ENCODE data around the gene ECHS1.

ECHS1 gene

DNA sequence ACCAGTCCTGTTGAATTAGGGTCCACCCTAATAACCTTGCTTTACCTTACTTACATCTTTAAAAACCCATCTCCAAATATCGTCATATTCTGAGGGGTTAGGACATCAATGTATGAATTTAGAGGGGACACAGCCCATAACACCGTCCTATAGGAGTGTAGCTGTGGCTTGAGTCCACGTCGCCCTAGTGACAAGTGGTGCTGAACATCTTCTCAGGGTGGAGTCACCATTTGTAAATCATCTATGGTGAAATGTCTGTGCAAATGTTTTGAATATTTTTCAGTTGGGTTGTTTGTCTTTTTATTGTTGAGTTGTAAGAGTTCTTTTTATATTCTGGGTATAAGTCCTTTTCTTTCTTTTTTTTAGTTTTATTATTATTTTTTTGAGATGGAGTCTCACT, 31.2 kb downstream of the ECHS1 start:
- no peak for DNase-seq (ENCODE audit: low read depth in 2 of 2)

- DNase-seq (ENCODE audit: low read depth in 2 of 2), result no peak
Measured at GRCh38 chr10:133339708-133340380, 33.3 kb downstream of the ECHS1 start.

GRCh38 chr10:133338080-133339071, 34.8 kb downstream of the ECHS1 start:
- no peak for DNase-seq (ENCODE audit: low read depth in 2 of 2)

GRCh38 chr10:133337370-133337725, 35.8 kb downstream of the ECHS1 start:
- DNase-seq (ENCODE audit: low read depth in 2 of 2), result no peak

DNA sequence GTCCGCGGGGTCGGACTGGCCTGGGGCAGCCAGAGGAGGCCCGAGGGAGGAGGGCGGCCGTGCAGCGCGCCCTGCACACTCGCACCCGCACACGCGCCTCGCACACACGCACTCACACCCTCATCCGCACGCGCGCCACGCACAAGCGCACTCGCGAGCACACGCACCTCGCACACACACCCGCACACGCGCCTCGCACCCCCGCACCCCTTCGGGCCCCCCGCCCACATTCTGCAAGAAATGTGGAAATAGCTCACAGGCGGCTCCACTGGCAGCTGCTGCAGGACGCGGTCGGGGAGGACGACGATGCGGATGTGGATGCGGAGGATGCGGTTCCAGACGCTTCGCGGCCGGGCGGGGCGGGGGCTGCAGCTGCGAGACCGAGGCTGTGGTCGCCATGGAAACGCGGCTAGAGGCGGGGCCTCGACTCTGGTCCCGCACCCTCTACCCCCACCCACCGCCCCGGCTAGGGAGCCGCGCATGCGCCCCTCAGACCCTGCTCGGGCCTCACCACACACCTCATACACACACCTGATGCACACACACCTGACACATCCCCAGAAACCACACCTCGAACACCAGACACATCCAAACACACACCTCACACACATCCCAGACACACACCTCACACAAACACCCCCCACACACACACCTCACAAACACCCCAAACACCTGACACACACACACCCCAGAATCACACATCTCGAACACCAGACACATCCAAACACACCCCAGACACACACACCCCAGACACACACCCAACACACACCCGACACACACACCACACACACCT, 36.4 kb downstream of the ECHS1 start, which contains the start of gene CALY:
Gene CALY (minus strand): TSS at position 320 of the 793 bp plus-strand sequence. CDS start 7,907 bp downstream, outside the sequence.
- DNase-seq (ENCODE audit: low read depth in 2 of 2), result peak; percentile 55 to 66

GRCh38 chr10:133336118-133336576, 37.0 kb downstream of the ECHS1 start:
- no peak for DNase-seq (ENCODE audit: low read depth in 2 of 2)

GRCh38 chr10:133335246-133336117, 37.7 kb downstream of the ECHS1 start:
- peak; percentile 66 to 72 for DNase-seq (ENCODE audit: low read depth in 2 of 2)

GRCh38 chr10:133334503-133335245, 38.5 kb downstream of the ECHS1 start:
- DNase-seq (ENCODE audit: low read depth in 2 of 2), result peak in 1 of 2 donors; percentile 21

DNA sequence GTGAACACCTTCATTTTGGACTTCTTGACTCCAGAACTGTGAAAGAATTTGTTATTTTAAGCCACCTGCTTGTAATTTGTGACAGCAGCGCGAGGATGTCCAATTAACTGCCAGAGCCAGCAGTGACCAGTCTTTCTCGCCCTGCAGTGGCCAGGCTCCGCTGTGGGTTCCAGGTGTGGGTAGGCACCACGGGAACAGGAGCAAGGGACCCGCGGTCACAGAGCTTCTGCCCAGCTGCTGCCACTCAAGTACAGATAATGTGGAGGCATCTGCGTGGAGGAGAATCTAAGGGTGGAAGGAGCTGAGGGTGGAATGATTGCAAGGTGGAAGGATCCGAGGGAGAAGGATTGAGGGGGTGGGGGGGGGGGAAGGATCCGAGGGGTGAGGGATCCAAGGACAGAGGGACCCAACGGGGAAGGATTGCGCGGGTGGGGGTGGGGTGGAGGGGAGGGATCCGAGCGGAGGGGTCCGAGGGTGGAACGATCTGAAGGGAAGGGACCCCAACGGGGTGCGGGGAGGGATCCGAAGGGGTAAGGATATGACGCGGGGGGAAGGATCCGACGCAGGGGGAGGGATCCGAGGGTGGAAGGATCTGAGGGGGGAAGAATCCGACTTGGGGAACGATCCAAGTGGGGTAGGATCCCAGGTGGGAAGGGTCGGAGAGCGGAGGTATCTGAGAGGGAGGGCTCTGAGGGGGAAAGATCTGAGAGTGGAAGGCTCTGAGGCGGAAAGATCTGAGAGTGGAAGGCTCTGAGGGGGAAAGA, 40.0 kb downstream of the ECHS1 start:
- DNase-seq (ENCODE audit: low read depth in 2 of 2), result no peak

GRCh38 chr10:133329491-133330202, 43.5 kb downstream of the ECHS1 start:
- peak; percentile 76 to 79 for DNase-seq (ENCODE audit: low read depth in 2 of 2)

DNA sequence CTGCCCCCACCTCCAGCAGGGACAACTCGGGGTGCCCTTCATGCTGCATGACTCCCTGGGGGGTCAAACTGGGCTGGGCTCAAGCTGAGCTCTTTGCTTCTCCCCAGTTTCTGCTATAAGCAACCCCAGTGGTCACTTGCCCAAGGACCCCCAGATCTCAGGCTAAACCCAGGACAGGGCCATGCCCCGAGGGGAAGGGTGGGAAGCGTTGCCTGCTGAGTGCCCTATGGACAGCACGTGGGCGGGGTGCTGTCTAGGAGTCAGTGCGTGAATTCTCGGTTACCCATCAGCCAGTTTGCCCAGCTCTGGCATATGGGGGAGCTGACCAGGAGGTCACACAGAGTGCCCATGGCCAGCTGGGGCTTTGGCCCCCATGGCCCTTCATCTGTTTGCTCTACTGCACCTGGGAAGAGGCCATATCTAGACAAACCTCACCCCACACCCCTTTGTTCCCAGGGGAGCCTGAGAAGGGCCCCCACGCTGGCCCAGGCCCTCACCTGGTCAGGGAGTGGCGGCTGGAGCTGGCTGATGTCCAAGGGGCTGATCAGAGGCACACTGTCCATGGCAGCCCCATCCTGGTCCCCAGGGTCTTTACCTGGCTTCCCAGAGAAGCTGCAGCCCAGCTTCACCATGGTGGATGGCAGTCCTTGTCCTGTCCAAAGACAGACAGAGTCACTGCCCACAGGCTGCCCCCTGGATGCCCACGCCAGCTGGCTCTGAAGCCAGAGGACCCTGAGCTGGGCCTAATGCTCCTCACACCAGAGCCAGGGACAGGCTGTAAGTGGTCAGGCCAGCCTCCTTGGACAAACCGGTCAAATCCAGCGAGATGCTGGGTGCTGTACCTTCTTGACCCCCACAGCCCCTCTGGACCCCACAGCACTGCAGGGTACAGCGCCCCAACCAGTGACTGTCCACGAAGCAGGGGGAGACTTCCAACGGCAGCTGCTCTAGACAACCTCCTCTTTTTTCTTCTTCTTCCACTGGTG, 44.5 kb downstream of the ECHS1 start:
- no peak for DNase-seq (ENCODE audit: low read depth in 2 of 2)

DNA sequence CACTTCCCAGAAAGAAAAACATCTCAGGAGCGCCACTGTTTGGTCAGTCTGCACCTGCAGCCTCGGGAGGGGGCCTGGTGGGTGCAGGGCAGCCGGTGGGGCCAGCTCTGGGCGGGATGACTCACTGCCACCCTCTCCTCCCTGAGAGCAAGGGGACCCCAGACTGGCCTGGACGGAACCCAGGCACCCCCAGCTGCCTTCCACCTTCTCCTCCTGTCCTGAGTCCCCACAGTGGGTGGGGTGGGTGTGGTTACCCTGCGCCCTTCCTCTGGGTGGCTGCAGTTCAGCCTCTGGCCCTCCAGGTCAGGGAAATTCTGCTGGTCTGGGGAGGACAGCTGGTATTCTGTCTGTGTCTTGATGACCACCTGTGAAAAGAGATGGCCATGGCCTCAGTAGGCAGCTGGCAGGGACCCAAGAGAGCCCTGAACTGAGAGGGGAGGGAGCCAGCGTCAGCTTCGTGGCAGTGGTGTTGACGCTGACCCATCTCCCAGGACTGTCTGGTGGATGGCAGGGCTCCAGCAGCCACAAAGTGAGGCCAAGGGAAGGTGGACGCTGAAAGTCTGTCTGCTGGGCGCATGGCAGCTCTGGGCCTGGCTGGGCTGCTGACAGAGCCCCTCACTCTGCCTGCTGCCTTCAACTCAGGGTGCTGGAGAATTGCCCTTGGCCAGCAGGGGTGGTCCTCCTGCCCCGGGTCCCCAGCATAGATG, 45.4 kb downstream of the ECHS1 start:
- no peak for DNase-seq (ENCODE audit: low read depth in 2 of 2)

DNA sequence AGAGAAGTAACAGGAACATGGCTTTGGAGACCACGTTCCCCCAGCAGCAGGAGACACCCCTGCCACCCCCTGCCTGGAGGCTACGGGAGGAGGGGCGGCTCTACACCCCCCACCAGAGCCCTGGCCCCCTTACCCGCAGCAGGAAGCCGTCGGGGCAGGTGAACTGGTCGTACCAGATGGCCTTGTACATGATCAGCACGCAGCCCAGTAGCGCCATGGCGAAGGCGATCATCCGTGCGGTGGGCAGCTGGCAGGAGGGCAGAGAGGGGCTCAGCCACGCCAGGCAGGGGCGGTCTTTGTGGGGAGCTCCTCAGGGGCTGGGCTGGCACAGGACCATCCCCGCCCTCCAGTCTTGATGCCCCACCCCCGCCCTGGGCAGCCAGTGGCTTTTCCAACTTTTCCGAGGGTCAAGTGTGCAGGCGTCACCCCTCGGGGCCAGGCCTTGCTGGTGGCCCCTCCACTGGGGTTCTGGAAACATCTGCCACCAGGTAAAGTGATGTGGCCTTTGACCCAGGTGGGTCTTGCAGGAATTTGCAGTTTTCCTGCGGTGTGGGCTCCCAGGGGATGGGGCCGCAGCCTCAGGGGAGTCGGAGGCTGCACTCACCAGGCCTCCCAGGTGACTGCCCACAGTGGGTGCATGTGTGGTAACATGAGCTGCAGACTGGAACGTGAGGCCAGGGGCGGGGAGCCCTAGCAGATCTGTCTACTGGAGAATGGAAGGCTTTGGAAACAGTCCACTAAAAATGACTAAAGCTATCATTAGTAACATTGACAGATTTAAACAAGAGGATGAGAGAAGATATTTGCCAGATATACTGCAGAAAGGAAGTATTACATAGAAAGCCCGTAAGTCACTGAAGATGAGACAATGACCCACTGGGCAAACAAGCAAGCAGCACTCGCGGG, 46.2 kb downstream of the ECHS1 start:
- no peak for DNase-seq (ENCODE audit: low read depth in 2 of 2)

DNA sequence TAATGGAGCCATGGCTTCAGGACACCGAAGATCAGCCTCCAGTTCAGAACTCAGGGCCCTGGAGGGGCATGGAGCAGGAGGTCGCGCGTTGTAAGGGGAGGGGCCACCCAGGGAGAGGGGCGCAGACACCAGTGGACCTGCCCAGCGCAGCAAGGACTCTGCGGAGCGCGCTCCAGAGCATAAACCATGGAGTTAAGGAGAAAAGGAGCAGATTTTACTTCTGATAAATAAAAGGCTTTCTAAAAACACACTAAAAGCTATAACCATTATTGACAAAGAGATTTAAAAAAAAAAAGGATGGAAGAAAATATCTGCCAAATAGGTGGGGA, 47.0 kb downstream of the ECHS1 start:
- no peak for DNase-seq (ENCODE audit: low read depth in 2 of 2)

GRCh38 chr10:133325440-133326222, 47.5 kb downstream of the ECHS1 start:
- DNase-seq (ENCODE audit: low read depth in 2 of 2), result no peak
